NCI-H2227 (cell line): Measurements from ENCODE around the gene TBC1D8.

Source experiments
- DNase-seq: peaks from one replicate; lab custom pipeline; 2025; ENCODE audit not compliant: unreplicated experiment; lab: John Stamatoyannopoulos, UW

TBC1D8 gene

DNA sequence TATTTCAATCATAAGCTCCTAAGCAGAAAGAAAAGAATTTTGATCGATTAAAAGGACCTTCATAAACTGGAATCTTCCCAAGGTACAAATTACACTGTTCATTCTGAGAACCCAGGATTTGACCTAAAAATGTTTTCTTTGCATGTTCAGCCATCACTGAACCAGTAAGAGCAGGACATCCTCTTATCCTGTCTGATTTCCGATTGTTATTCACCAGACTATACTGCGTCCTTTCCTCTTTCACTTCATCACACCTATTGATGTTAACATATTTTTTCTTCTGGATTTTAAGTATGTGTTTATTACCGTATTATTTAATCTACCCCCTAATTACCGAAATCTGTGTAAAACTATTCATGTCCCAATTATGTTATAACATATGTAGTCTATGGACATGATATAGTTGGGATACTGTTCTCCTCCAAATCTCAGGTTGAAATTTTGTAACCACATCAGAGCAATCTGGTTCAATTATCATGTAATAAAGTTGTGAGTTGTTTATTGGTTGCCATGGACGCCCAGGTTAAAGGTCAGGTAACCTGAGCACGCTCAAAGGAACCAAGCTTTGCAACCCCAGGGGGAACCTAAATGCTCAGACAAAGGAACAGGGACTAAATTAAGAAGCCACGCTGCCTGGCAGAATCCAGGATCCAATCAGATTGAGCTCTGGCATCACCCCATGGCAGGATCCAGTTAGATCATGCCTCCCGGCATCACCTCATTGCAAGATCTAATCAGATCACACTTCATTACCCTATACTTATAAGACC is 11.6 kb upstream of the TBC1D8 start:
- no peak for DNase-seq

DNA sequence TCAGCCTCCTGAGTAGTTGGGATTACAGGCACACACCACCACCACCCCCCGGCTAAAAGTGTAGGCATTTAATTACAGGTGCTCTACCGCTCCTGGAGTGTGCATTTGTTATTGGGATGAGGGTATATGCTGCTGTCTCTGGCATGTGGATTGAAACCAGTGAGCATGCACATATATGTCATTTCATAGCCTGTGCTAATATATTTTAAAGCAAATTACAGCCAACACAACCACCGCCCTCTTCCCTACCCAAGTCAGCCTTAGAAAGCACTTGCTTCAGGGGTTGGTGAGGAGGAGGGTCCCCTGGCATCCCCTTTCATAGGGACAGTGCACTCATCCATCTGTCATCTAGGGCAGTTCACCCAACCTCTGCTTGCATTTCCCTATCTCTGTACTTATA is 10.5 kb upstream of the TBC1D8 start:
- no peak for DNase-seq

DNA sequence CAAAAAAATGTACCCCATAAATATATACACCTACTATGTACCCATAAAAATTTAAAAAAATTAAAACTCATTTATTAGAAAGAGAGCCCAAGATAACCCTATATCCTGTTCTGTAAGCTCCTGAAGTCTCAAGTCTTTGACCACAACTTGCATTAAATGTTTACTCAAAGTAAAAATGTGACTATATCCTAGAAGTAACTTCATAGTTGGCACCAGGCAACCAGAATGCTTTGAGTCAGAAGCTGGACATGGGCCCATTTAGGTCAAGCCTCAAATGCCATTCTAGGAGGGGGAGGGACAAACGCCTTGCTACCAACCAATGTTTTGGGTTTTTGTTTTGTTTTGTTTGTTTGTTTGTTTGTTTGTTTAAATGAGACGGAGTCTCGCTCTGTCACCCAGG is 9.3 kb upstream of the TBC1D8 start:
- DNase-seq, result no peak

DNA sequence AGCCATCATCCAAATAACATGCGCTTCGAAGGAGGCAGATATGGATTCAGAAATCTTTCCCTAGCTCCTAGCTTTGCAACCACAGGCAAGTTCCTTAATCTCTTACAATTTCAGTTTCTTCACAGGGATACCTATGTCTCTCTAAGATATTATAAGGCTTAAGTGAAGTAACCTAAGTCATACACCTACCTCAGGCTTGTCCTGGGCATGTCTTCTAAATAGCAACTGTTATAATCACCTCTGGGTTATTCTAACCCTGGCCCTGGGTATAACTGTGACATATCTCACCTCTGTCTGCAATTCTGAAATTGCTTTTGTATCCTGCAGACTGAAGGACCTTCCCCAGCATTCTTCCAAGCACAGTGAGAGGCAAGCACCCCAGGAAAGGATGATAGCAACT is 8.3 kb upstream of the TBC1D8 start:
- no peak for DNase-seq

DNA sequence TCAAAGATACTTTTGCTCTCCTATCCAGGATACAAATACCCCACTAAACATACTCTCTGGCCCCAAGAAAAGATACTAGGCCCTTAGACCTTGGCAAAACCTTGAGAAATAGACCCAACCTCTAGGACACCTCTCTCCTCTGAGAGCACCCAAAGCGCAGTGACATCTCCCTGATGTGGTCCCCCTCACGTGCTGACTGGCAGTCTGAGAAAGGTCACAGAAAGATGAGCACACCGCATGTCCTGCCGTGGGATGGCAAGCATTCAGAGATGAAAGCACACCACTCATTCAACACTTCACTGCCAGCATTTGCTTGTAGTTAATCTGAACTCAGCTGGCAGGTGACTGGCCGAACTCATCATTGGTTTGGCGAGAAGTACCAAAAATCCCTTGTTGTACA is 6.1 kb upstream of the TBC1D8 start:
- no peak for DNase-seq

DNA sequence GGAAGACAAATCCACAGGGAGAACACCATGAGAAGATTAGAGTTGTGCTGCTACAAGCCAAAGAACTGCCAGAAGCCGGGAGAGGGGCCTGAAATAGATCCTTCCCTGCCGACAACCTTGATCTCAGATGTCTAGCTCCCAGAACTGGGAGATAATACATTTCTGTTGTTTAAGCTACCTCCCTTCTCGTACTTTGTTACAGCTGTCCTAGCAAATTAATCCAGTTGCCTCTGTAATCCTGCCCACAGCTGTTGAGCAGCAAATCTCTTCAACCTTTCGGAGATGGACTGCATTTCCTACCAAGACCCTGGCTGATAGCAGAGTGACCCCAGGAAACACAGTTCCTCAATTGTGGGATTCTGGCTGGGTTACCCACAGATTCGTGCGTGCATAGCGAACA is 2.6 kb upstream of the TBC1D8 start:
- no peak for DNase-seq

DNA sequence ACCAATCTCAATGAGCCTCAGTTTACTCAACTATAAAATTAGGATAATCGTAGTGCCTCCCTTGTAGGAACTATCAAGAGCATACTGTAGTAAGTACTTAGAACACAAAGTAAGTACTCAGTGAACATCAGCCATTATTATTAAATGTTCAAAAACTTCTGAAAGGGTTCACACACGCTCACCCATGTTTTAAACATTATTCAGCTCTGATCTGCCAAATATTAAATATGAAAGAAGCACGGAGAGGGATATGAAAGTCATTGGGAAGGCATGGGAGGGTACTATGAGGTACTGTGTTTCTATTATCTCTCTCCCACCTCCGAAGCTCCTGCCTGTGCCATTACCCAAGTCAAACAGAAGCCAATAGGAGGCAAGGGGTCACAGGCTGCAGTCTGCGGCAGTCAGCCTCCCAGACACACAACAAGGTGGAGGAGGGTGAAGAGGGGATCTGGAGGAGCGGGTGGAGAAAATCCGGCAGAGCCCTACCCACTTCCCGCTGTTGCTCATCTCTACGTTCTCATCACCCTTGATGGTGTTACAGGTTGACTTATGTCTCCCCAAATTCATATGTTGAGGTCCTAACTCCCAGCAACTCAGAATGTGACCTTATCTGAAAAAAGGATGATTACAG is 2.0 kb upstream of the TBC1D8 start:
- no peak for DNase-seq

DNA sequence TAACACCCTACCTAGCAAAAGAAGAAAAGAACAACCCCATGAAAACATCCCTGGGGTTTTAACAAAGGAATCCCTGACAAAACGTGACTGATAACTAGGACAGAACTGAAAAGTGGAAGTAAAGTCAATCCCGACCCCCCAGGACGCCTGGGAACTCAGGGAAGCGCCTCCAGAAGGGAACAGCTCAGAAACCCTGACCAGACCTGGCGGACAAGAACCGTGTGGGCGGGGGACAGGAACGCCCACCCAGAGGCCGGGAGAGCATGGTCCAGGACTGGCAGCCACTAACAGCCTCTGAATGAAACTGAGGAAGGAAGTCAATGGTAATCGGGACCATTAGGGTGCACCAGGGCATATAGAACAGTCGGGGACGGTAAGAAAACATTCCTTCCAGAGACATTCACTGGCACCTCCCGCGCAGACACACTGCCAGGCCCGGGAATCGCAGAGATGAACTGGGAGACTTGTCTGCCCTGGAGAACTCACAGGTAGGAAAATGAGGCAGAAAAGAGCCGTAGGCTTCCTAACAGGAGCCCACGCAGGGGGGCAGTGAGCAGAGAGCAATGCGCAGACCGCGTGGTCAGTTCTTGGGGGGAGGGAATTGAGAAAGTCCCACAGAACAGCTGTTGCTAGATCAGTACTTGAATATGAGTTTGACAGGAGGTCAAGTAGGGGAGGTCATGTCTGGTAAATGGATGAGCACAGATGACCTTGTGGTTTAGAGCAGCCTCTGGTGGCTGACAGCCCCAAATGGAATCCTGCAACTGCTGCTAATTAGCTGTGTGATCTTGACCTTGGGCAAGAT is 1.3 kb upstream of the TBC1D8 start:
- DNase-seq, result peak; percentile 37

DNA sequence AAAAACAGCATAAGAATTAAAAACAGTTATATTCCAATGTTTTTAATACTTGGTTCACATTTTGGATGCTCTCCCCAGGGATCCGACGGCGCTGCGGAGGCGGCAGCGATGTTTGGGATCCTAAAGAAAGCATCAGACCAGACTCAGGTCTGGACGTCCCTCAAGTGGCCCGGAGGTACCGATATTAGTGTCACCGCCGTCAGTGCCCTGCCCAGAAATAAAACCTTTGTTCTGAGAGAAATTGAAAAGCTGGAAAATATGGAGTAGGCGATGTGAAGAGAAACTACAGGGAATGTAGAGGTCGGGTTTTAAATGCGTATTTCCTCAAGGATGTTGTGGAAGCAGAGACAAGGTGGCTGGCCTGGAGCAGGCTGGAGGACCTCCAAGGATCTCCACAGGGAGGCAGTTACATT is 683 bp upstream of the TBC1D8 start:
- DNase-seq, result peak; percentile 29

DNA sequence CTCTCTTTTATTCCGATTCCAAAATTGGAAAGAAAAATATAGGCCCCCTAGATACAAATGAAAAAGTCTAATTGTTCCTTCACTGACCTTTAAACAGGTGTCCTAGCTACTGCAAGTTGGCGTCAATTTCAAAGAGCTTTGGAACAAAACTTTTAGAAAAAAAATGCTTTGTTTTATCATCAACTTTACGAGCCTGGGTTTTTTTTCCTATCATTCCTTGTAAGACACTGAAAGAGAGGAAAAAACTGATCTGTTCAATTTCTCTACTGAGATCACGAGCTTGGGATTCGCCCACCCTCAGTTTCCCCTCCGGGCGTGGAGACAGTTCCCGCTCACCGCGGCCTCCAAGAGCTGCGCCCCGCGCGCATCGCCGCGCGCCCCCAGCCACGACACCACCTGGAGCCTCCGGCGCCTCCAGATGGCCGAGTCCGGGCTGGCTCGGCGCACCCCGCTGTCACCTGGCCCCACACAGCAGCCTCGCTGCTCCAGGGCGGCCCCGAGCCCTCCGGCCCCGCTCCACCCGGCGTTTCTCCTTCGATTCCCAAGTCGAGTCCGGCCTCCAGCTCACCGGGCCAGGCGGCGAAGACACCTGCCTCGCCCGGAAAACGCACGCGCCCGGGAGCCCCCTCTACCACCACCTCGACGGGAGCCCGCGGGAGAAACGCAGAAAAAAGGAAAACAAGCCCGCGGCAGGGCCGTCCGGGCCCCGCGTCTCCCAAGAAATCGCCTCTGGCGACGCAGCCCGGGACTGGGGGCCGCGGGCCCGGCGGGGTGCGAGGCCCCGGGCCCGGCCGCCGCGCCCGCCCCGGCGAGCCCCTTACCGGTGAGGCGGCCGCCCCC is 656 bp downstream of the TBC1D8 start:
- DNase-seq, result peak; percentile 67

DNA sequence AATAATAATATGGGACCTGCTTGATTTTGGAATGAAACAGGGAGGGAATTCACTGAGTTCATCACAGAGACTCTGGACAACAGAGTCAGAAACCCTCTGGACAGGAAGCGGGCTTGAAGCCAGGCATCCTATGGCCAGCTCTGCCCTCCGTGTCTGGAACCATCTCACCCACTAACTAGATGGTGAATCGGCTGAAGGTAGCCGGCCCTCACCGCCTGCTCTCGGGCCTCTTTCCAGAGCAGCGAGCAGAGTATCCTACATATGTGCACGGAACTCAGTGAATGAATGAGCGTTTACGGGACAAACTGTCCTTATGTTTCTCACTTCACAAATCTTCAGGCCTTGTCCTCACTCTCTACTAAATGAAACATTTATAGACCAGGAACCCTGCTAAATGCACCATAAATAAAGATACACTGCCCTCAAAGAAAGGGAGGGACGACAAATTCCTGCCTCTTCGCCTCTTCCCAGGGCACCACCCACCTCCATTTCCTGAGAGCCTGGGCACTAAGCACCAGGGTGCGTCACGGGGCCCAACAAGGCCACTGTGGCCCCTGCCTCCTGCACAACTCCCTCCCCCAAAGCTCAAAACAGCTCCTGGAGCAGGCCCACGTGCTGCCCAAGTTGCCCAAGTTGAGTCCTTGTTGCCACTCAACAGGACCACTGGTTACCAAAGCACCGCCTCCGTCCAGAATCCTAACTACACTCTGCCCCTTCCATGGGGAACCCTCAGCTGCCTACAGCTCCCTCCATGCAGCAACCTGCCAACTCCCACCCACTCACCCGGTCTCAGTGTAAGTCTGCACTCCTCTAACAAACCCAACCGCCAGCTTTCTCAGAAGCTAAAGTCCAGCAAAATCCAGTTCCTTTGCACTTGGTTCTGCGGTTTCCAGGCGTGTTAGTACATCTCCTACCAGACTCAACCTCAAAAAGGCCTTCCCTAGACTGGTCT is 1.7 kb downstream of the TBC1D8 start:
- no peak for DNase-seq

DNA sequence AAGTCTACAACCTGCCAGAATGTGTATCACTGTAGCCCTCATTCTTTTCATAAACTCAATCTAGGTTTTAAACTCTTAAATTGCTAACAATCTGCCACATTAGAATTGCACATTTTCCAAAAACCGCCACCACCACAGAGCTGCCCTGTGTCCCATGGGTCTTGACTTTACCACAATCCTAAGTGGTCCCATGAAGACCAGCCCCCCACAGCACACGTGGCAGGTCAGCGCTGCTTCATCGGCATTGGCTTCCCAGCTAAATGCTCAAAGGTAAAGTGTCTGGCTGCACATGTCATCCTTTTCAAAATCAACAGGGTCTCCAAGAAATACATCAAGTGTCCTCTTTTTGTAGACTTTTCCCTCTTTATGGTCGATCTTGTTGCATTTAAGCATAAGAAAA is 2.4 kb downstream of the TBC1D8 start:
- no peak for DNase-seq

DNA sequence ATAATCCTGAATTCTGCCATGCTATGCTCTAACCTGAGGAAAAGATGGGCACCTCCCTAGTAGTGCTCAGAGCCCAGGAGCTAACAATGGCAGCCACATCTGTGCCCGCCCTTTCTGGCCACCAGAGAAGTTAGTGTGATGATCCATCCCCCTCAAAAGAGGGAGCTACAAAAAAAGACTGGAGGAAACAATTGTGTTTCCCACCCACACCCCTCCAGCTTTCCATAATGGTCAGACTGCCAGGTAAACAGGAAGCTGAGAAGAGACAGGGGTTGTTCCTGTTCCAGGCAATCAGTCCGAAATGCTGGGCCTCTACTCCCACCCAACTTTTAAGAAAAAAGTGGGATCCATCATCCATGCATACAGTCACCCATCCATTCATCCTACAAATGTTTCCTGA is 3.2 kb downstream of the TBC1D8 start:
- no peak for DNase-seq

DNA sequence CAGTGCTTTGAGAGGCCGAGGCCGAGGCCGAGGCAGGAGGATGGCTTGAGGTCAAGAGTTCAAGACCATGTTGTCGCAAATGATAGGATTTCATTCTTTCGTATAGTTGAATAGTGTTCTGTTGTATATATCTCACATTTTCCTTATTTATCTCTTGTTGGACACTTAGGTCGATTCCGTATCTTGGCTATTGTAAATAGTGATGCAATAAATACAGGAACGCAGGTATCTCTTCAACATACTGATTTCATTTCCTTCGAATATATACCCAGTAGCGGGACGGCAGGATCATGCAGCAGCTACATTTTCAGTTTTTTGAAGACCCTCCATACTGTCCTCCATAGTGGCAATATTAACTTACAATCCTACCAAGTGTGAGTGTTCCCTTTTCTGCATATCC is 4.1 kb downstream of the TBC1D8 start:
- no peak for DNase-seq

DNA sequence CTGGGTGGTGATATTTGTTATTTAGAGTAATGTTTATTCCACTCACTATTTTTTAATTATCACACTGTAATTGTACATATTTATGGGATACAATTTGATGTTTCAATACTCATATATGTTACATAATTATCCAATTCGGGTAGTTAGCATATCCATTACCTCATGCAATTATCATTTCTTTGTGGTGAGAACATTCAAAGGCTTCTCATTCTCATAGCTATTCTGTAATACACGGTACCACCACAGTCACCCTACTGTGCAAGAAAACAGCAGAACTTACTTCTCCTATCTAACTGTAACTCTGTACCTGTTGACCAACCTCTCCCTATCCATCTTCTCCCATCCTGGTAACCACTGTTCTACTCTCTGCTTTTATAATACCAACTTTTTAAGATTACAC is 4.6 kb downstream of the TBC1D8 start:
- no peak for DNase-seq

DNA sequence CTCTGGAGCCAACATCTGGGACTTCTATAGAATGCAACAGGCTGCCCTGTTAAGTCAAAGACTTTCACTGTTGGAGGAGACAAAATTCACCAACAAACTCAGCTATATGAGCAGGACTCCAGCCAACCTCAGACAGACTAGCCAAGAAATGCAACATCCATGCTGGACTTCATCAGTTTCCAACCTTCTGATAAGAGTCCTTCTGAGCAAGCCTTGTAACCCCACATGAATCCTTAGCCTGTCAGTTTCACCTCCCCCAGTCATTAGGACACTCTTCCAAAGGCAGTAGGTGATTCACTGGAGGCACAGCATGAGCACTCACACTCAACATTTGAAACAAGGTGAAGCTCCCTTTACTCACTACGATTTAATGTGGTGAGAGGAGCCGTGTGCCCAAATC is 5.8 kb downstream of the TBC1D8 start:
- no peak for DNase-seq

DNA sequence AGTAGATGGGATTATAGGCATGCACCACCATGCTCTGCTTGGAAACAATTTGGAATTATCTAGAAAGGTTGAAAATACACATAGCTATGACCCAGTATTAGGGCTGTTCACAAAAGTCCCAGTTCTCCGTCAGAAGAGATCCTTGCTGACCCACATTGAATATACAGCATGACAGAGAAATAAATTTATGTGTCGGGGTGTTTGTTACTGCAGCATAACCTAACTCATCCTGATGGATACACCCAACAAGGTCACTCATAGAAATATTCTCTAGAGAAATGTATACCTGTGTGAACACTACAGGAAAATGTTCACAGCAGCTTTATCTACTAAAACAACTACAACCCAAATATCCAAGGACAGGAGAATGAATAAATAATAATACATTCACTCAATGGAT is 9.0 kb downstream of the TBC1D8 start:
- no peak for DNase-seq

DNA sequence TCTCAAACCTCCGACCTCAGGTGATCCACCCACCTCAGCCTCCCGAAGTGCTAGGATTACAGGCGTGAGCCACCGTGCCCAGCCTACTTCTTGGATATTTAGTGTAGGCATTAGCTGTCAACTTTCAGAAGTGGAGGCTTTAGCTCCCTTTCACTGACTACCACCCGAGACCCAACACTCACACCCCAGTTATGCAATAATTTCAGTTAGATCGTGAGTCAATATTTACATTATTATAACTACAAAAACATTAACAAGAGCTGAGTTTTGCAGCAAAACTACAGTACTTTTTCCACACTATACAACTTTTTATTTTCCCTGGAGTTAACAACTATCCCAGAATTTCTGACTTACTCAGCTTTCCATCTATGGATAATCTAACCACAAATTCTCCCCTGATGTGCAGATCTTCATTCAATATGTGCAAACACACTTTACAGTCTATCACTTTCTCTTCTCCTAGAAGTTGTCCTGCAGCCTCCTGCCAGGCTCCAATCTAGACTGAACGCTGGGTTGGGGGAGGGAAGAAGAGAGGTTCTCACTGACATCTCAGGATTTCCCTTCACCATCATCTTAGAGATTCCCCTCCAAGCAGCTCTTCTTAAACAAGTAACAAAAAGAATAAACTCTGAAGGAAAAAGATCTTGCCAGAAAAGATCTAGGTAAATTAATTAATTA is 10.1 kb downstream of the TBC1D8 start:
- no peak for DNase-seq

DNA sequence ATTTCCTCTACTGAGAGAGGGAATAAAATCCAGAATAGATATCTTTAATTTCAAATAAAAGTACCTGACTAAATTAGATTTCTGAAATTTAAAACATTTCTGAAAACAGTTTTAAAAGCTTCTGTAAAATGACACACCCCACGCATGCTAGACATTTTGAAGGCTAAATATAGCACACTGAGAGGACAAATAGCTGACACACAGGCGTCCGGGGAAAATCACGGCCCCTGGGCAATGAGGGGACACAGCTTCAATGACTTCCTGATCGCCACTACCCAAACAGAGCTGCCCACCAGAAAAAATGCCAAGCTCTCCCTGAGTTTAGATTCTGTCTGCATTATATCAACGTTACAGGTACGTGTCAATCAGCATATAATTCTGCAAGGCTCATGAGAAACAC is 10.9 kb downstream of the TBC1D8 start:
- no peak for DNase-seq

DNA sequence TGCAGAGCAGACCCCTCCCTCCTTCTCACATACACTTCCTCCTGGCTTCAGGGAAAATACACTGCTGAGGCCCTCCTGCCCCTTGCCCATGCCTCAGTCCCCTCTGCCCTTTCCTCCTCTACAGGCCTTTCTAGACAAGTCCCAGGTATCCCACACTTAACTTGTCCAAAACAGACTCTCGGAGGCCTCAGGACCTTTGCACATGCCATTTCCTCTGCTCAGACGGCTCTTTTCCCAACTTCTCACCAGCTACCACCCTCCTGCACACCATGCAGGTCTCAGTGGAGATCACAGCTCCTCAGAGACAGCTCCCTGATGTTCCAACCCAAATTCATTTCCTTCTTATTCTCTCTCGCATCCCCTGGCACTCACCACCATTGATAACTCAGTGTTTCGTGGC is 11.7 kb downstream of the TBC1D8 start:
- no peak for DNase-seq
